Liver (tissue), 9 donors: ENCODE measurements around the gene AMPD1. TPM values are rescaled to one million over a fixed set of nuclear protein-coding genes. Genes with fewer than 3 reads are reported as not detected.
A peak's percentile ranks its signal among the peaks of the same experiment; 100 is the strongest.

Source experiments
- DNase-seq: peaks from one replicate; pipeline ENCODE4 v3.0.0-alpha.2; 2017; ENCODE audit warnings: low spot score
- H3K27ac ChIP-seq, 2 donors: one replicate each; pipeline ENCODE4 v1.7.0; 2013; ENCODE audit warnings: inconsistent platforms in 2 of 2, low read length in 2 of 2, control low read depth in 1 of 2, low read depth in 1 of 2, mild to moderate bottlenecking in 1 of 2
- H3K27me3 ChIP-seq, 4 donors: one replicate each; pipeline versions ENCODE4 v1.6.1 to v1.7.0; 2013; ENCODE audit warnings: low read length in 3 of 4, inconsistent platforms in 1 of 4, mild to moderate bottlenecking in 1 of 4, moderate library complexity in 1 of 4; ENCODE audit not compliant: control insufficient read depth in 4 of 4, insufficient read depth in 4 of 4
- H3K36me3 ChIP-seq, 4 donors: one replicate each; pipeline versions ENCODE4 v1.6.1 to v1.7.0; 2013; ENCODE audit warnings: low read length in 3 of 4, mild to moderate bottlenecking in 3 of 4, low read depth in 1 of 4, moderate library complexity in 1 of 4; ENCODE audit not compliant: control insufficient read depth in 4 of 4, insufficient read depth in 3 of 4
- H3K4me1 ChIP-seq, 4 donors: one replicate each; pipeline versions ENCODE4 v1.6.1 to v1.7.0; 2013; ENCODE audit warnings: low read length in 3 of 4, mild to moderate bottlenecking in 3 of 4, moderate library complexity in 1 of 4; ENCODE audit not compliant: control insufficient read depth in 4 of 4, insufficient read depth in 4 of 4
- H3K4me3 ChIP-seq, 3 donors: one replicate each; pipeline versions ENCODE4 v1.6.1 to v1.7.0; 2013; ENCODE audit warnings: low read length in 3 of 3, control low read depth in 1 of 3, low read depth in 1 of 3, mild to moderate bottlenecking in 1 of 3
- H3K9ac ChIP-seq, 2 donors: one replicate each; pipeline ENCODE4 v1.7.0; 2013; ENCODE audit warnings: low read length in 2 of 2, mild to moderate bottlenecking in 2 of 2, moderate library complexity in 2 of 2, control low read depth in 1 of 2, low read depth in 1 of 2
- H3K9me3 ChIP-seq, 4 donors: one replicate each; pipeline versions ENCODE4 v1.6.1 to v1.7.0; 2013; ENCODE audit warnings: low read length in 3 of 4; ENCODE audit not compliant: control insufficient read depth in 4 of 4
- EGR1 ChIP-seq, 2 donors: IDR thresholded peaks; 2 replicates each; pipeline ENCODE4 v1.6.1; 2016 to 2018; ENCODE audit warnings: antibody characterized with exemption in 2 of 2, low read depth in 2 of 2
- HNF4A ChIP-seq, 2 donors: conservative IDR thresholded peaks; 2 replicates each; pipeline ENCODE4 v1.6.1; 2016; ENCODE audit warnings: antibody characterized with exemption in 2 of 2, mild to moderate bottlenecking in 2 of 2
- HNF4G ChIP-seq: IDR thresholded peaks from 2 replicates; pipeline ENCODE4 v1.6.1; 2016; ENCODE audit warnings: antibody characterized with exemption
- JUND ChIP-seq, 2 donors: IDR thresholded peaks; 2 replicates each; pipeline ENCODE4 v1.6.1; 2016; ENCODE audit warnings: antibody characterized with exemption in 2 of 2
- MAX ChIP-seq: IDR thresholded peaks from 2 replicates; pipeline ENCODE4 v1.6.1; 2016; ENCODE audit warnings: antibody characterized with exemption
- RAD21 ChIP-seq, 2 donors: IDR thresholded peaks; 2 replicates each; pipeline ENCODE4 v1.6.1; 2016; ENCODE audit warnings: antibody characterized with exemption in 2 of 2, mild to moderate bottlenecking in 2 of 2
- REST ChIP-seq: IDR thresholded peaks from 2 replicates; pipeline ENCODE4 v1.6.1; 2016; ENCODE audit warnings: antibody characterized with exemption, mild to moderate bottlenecking
- RXRA ChIP-seq, 2 donors: IDR thresholded peaks; 2 replicates each; pipeline ENCODE4 v1.6.1; 2017 to 2018; ENCODE audit warnings: antibody characterized with exemption in 2 of 2, mild to moderate bottlenecking in 1 of 2
- SP1 ChIP-seq: IDR thresholded peaks from 2 replicates; pipeline ENCODE4 v1.6.1; 2018; ENCODE audit warnings: antibody characterized with exemption, mild to moderate bottlenecking
- WGBS: extraction: QIAGEN DNeasy Blood & Tissue Kit; methylation state at CpG from one replicate; pipeline ENCODE4 v1.1.7; 2013; 5-methylcytosine and 5-hydroxymethylcytosine counted together
- polyA plus RNA-seq, 2 donors: library from polyadenylated mRNA; stranded (reverse) in 1 of 2; unstranded in 1 of 2; fragments of 200-250 nt in 1 of 2; fragments of >200 nt in 1 of 2; fragmentation: Nextera tagmentation in 1 of 2; extraction: Ambion mirVana in 1 of 2; gene quantifications; one replicate each; pipeline versions ENCODE4 v1.2.1 to v1.2.3, GENCODE V29; 2013 to 2015
- total RNA-seq, 2 donors: library from RNA; depleted of rRNA; stranded (reverse); fragments of >200 nt; gene quantifications; one replicate each; pipeline ENCODE4 v1.2.3, GENCODE V29; 2014
- TF ChIP-seq, protein P1 (sequence below): fragments of 150-350 bp; IDR thresholded peaks from 2 replicates; pipeline ENCODE4 v1.5.1; 2017; ENCODE audit warnings: improper control_type of control experiment, low read depth, low read length; ENCODE audit not compliant: missing input control
- TF ChIP-seq, protein P2 (sequence below): IDR thresholded peaks from 2 replicates; pipeline ENCODE4 v1.6.1; 2016; ENCODE audit warnings: antibody characterized with exemption
- donor health status: healthy.
- donor health status: healthy.
- donor health status: healthy.
- donor health status: healthy.
- donor health status: healthy.

The AMPD1 gene
- total and polyA plus RNA-seq, 4 donors, result 0.03 TPM; not detected in 3

- Histone ChIP-seq H3K9ac (no peak overlapping the region), H3K9me3 (no peaks in the 10 kb centered on the region), H3K36me3 (no peaks in the 10 kb centered on the region), H3K27ac (no peak overlapping the region), H3K4me3 (no peak overlapping the region), H3K4me1 (peaks cover 1 to 11% (median 9%) of the 10 kb centered on the region in 4 donors), H3K27me3 (no peaks in the 10 kb centered on the region)
- TF ChIP-seq REST (no peak), RXRA (IDR thresholded peaks at IDR 0.05) (no peak)
- DNase-seq, result no peak
- WGBS, result 86% methylated on average over 7 of the region's 7 CpGs
Observed at GRCh38 chr1:114671939-114672275, 23.4 kb downstream of the AMPD1 start.

DNA sequence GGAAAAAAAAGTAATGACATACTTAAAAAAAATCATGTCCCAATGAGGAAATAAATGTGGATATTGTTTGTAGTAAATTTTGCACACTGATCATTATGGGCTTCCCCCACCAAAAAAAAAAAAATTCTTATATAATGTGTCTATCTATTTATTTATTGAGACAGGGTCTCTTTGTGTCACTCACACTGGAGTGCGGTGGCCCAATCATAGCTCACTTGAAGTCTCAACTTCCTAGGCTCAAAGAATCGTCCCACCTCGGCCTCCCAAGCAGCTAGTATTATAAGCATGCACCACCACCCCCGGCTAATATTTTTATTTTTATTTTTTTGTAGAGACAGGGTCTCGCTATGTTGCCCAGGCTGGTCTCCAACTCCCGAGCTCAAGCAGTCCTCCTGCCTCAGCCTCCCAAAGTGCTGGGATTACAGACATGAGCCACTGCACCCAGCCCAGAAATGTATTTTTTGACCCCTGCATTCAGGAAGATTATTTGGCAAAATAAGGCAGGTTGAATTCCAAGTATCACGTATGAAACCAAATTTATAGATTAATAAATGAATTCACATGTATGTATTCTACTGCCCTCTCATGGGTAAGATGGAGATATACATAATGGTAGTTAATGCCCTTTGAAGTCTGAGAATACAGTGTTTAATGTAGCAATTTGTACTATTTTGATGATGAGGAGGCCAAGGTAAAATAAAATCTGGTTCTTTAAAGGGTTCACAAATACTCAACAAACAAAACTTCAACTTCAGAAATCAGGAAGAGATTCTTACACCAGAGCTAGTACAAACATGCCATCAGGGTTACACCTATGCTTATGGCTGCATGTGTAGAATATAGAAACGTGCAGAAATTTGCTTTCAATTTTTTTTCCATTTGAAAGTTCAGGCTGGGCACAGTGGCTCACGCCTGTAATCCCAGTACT, 24.1 kb downstream of the AMPD1 start:
- Histone ChIP-seq H3K9ac (no peak overlapping the region), H3K9me3 (no peaks in the 10 kb centered on the region), H3K4me3 (no peak overlapping the region), H3K4me1 (peaks cover 1 to 11% (median 9%) of the 10 kb centered on the region in 4 donors), H3K36me3 (no peaks in the 10 kb centered on the region), H3K27ac (no peak overlapping the region), H3K27me3 (no peaks in the 10 kb centered on the region)
- TF ChIP-seq, protein P1, sequence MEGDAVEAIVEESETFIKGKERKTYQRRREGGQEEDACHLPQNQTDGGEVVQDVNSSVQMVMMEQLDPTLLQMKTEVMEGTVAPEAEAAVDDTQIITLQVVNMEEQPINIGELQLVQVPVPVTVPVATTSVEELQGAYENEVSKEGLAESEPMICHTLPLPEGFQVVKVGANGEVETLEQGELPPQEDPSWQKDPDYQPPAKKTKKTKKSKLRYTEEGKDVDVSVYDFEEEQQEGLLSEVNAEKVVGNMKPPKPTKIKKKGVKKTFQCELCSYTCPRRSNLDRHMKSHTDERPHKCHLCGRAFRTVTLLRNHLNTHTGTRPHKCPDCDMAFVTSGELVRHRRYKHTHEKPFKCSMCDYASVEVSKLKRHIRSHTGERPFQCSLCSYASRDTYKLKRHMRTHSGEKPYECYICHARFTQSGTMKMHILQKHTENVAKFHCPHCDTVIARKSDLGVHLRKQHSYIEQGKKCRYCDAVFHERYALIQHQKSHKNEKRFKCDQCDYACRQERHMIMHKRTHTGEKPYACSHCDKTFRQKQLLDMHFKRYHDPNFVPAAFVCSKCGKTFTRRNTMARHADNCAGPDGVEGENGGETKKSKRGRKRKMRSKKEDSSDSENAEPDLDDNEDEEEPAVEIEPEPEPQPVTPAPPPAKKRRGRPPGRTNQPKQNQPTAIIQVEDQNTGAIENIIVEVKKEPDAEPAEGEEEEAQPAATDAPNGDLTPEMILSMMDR, result peak; percentile 23
- TF ChIP-seq RAD21 (IDR thresholded peaks at IDR 0.05) (peak; percentile 65 to 73), HNF4A (conservative IDR thresholded peaks at IDR 0.05) (no peak), SP1 (no peak)
- DNase-seq, result no peak
- WGBS, result 65% methylated on average over 9 of the region's 9 CpGs

DNA sequence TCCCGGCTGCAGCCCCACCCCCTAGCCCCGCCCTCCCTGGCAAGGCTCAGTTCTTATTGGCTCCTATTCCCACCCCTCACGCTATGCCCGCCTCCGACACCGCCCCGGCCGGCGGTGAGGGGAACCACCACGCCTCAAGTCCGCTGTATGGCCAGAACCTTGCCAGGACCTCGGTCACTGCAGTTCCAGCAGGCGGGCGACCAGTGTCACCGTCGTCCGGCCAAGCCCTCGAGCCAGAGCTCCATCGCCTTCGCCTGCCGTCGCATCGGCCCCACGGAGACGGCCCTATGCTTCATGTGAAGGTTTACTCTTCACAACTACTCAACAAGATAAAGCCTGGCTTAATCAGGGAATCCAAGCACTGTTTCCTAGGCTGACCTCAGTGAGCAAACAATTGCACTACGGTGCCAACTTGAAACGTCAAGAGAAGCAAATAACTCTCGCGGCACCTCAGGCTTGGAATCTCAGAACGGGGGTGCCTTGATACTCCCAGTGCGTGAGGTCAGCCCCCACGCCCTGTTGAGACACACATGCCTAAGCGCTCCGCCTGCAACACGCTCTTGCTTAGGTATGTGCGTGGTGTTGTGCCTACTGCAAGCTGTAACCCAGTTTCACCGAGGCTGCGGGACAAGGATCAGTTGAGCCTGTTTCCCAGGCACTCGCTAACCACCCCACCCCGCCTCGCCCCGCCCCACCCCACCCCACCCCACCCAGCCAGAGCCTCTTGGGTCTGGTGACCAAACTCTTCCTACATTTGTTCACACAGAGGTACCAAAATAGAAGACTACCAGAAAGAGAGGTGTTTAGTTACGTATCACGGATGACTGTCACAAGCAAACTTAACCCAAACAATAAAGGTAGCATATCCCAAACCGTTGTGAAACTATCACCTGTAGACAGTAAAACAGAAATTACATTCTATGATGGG, 25.0 kb downstream of the AMPD1 start:
- Histone ChIP-seq H3K9ac (no peak overlapping the region), H3K27ac (peak overlapping the region; percentile 57 to 82), H3K27me3 (no peaks in the 10 kb centered on the region), H3K9me3 (no peaks in the 10 kb centered on the region), H3K36me3 (no peaks in the 10 kb centered on the region), H3K4me1 (peaks cover 1 to 11% (median 9%) of the 10 kb centered on the region in 4 donors), H3K4me3 (peak overlapping the region; percentile 34 to 79 (median 64))
- 3% methylated on average over 45 of the region's 45 CpGs for WGBS
- peak; percentile 96 for DNase-seq
- TF ChIP-seq RAD21 (IDR thresholded peaks at IDR 0.05) (peak in 1 of 2 donors; percentile 49), HNF4G (no peak), HNF4A (conservative IDR thresholded peaks at IDR 0.05) (peak in 1 of 2 donors; percentile 44), EGR1 (IDR thresholded peaks at IDR 0.05; ENCODE audit: low read depth in 2 of 2) (peak in 1 of 2 donors; percentile 8), REST (peak; percentile 40), MAX (no peak), JUND (IDR thresholded peaks at IDR 0.05) (no peak)
- TF ChIP-seq, protein P2, sequence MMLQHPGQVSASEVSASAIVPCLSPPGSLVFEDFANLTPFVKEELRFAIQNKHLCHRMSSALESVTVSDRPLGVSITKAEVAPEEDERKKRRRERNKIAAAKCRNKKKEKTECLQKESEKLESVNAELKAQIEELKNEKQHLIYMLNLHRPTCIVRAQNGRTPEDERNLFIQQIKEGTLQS, result no peak
